ENCODE data around the gene ABCA5.

DNA sequence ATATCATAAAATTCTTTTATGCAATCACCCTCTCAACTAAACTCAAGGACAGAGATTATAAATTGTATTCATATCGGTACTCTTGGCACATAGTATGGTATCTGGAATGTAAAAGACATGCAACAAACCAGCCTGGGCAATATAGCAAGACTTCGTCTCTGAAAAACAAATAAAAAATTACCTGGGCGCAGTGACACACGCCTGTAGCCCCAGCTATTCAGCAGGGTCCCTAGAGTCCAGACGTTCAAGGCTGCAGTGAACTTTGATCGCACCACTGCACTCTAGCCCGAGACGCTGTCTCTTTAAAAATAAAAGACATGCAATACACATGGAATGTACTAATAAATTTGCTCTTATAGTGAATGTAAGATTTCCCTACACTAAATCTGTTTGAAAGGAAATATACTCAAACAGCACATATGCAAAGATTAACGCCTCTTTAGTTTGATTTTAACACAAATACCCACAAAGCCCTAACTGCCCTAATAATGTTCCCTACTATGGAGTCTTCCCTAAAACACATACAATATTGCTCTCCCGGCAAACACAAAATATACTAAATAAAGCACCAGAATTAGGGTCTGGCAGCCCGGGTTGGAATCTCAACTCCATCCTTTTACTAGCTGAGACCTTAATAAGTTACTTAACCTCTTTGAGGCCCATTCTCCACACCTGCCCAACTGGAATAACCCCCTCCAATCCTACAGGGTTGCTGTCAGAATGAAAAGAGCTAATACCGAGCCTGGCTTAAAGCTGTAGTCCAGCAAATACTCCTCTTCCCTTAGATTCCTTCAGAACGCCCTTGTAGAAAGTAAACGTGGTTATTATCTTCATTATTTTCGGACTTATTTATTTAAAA, 1.2 kb downstream of the ABCA5 start:
- TF ChIP-seq GATA3 (IDR thresholded peaks at IDR 0.05; ENCODE audit: low read depth, low read length) (no peak), GATA2 (IDR thresholded peaks at IDR 0.05; ENCODE audit: low read depth, low read length) (no peak)
